PC-3 (cell line): ENCODE measurements around the gene ADCY5. TPM values are rescaled to one million over a fixed set of nuclear protein-coding genes. Genes with fewer than 3 reads are reported as not detected.

Experiments
- ATAC-seq: fragments of 200-7000 bp; cut with Tn5 transposase; 2 replicates; pipeline ENCODE4 v1.9.1; 2020; ENCODE audit warnings: mild to moderate bottlenecking, moderate library complexity
- BruUV-seq: library from RNA; stranded (reverse); fragments of 400-500 nt; replicated peaks from 2 replicates; lab custom pipeline; 2021; lab: Mats Ljungman, UMichigan
- CTCF ChIA-PET: fragments of 300-600 bp; sonication (Branson Sonifier 250); formaldehyde crosslinking; loops from one replicate; lab custom pipeline; 2022; ENCODE audit warnings: antibody characterized with exemption; lab: Charles Lee
- POLR2A ChIA-PET: fragments of 300-600 bp; sonication (Branson Sonifier 250); formaldehyde crosslinking; loops from one replicate; lab custom pipeline; 2022; ENCODE audit warnings: antibody characterized with exemption; ENCODE audit not compliant: unreplicated experiment; lab: Charles Lee
- DNase-seq: peaks from one replicate; pipeline ENCODE4 v3.0.0-alpha.2; 2015
- H2AFZ ChIP-seq: fragments of 300-600 bp; sonication (generic); 2 replicates; pipeline ENCODE4 v1.6.0; 2016; ENCODE audit warnings: antibody characterized with exemption, low read length
- H3F3A ChIP-seq: fragments of 300-600 bp; sonication (generic); one replicate; pipeline ENCODE4 v1.6.0; 2017; ENCODE audit warnings: antibody characterized with exemption, low read length, control low read depth, mild to moderate bottlenecking; ENCODE audit not compliant: unreplicated experiment
- H3K27ac ChIP-seq: fragments of 300-600 bp; sonication (generic); 2 replicates; pipeline ENCODE4 v1.5.1; 2016; ENCODE audit warnings: mild to moderate bottlenecking, low read length
- H3K27me3 ChIP-seq: fragments of 300-600 bp; sonication (generic); 2 replicates; pipeline ENCODE4 v1.6.1; 2016; ENCODE audit warnings: low read length, mixed read lengths
- H3K36me3 ChIP-seq: fragments of 300-600 bp; sonication (generic); 2 replicates; pipeline ENCODE4 v1.6.1; 2016; ENCODE audit warnings: low read depth, mixed run types, low read length, mixed read lengths
- H3K4me1 ChIP-seq: fragments of 300-600 bp; sonication (generic); 2 replicates; pipeline ENCODE4 v1.5.1; 2016; ENCODE audit warnings: low read length; ENCODE audit not compliant: insufficient read depth
- H3K4me2 ChIP-seq: fragments of 300-600 bp; sonication (generic); 2 replicates; pipeline ENCODE4 v1.6.0; 2016; ENCODE audit warnings: low read length
- H3K4me3 ChIP-seq: fragments of 300-600 bp; sonication (generic); 2 replicates; pipeline ENCODE4 v1.5.1; 2016; ENCODE audit warnings: mild to moderate bottlenecking, low read length, mixed read lengths
- H3K79me2 ChIP-seq: fragments of 300-600 bp; sonication (generic); 2 replicates; pipeline ENCODE4 v1.6.1; 2017; ENCODE audit warnings: low read length, mixed read lengths
- H3K9ac ChIP-seq: fragments of 300-600 bp; sonication (generic); 2 replicates; pipeline ENCODE4 v1.6.0; 2016; ENCODE audit warnings: mild to moderate bottlenecking, low read length
- H3K9me2 ChIP-seq: fragments of 300-600 bp; sonication (generic); replicated peaks from 2 replicates; pipeline ENCODE4 v1.6.1; 2016; ENCODE audit warnings: mixed run types, low read length, mixed read lengths
- H3K9me3 ChIP-seq: fragments of 300-600 bp; sonication (generic); 2 replicates; pipeline ENCODE4 v1.6.1; 2016; ENCODE audit warnings: low read length, mixed read lengths
- H4K20me1 ChIP-seq: fragments of 300-600 bp; sonication (generic); 2 replicates; pipeline ENCODE4 v1.6.1; 2016; ENCODE audit warnings: low read length, mixed read lengths
- CTCF ChIP-seq: fragments of 300-600 bp; sonication (generic); conservative IDR thresholded peaks from 2 replicates; pipeline ENCODE4 v1.5.1; 2017; ENCODE audit warnings: antibody characterized with exemption, low read depth, mild to moderate bottlenecking, low read length
- EZH2 ChIP-seq: fragments of 300-600 bp; sonication (generic); IDR thresholded peaks from one replicate; pipeline ENCODE4 v1.6.1; 2017; ENCODE audit warnings: antibody characterized with exemption, mild to moderate bottlenecking, low read length; ENCODE audit not compliant: unreplicated experiment
- EZH2phosphoT487 ChIP-seq: fragments of 300-600 bp; sonication (generic); IDR thresholded peaks from 2 replicates; pipeline ENCODE4 v1.6.1; 2018; ENCODE audit warnings: mild to moderate bottlenecking, antibody characterized with exemption, low read length, borderline replicate concordance
- intact Hi-C: fragments of 100-400 bp; cut with micrococcal nuclease; formaldehyde crosslinking; loops from 2 replicates; pipeline ENCODE4 v1.9.0; 2023
- total RNA-seq: library from RNA; depleted of rRNA; stranded (reverse); fragments of >200 nt; gene quantifications from 2 replicates; pipeline ENCODE4 v1.2.3, GENCODE V29; 2014

The ADCY5 gene
- total RNA-seq, 1 experiment from 2014 or later: not detected

GRCh38 chr3:123324880-123325765 is 123.8 kb downstream of the ADCY5 start:
- Histone ChIP-seq H3K9me2 (no peaks in the 10 kb centered on the region), H3K4me1 (no peaks in the 10 kb centered on the region), H3K4me3 (no peak overlapping the region), H3K4me2 (no peak overlapping the region), H3K27me3 (peaks cover 81% of the 10 kb centered on the region), H4K20me1 (no peaks in the 10 kb centered on the region), H3K27ac (no peak overlapping the region), H3K36me3 (no peaks in the 10 kb centered on the region), H3K9ac (no peak overlapping the region), H3K79me2 (no peaks in the 10 kb centered on the region), H2AFZ (no peak overlapping the region), H3K9me3 (no peaks in the 10 kb centered on the region), H3F3A (no peaks in the 10 kb centered on the region)
- POLR2A ChIA-PET: no interaction called here
- no TSS peak for BruUV-seq
- DNase-seq (no peak), ATAC-seq (no peak)
- intact Hi-C loops: no loop called here
- CTCF ChIA-PET: interaction anchor here (0.6 kb wide), 1 partner anchor 295 kb away, joined by 4 read pairs; no protein-coding TSS in a partner anchor
- TF ChIP-seq EZH2phosphoT487: no peak
- no peak for TF ChIP-seq CTCF
- TF ChIP-seq EZH2: no peak

GRCh38 chr3:123323781-123324180 is 125.1 kb downstream of the ADCY5 start:
- Histone ChIP-seq H3K27ac (no peak overlapping the region), H3K36me3 (no peaks in the 10 kb centered on the region), H3K79me2 (no peaks in the 10 kb centered on the region), H2AFZ (no peak overlapping the region), H3K9ac (no peak overlapping the region), H3F3A (no peaks in the 10 kb centered on the region), H3K4me1 (no peaks in the 10 kb centered on the region), H3K4me2 (no peak overlapping the region), H3K9me3 (no peaks in the 10 kb centered on the region), H3K27me3 (peaks cover 92% of the 10 kb centered on the region), H4K20me1 (no peaks in the 10 kb centered on the region), H3K4me3 (no peak overlapping the region), H3K9me2 (no peaks in the 10 kb centered on the region)
- CTCF ChIA-PET: no interaction called here
- BruUV-seq: no TSS peak
- DNase-seq: no peak
- intact Hi-C loops: no loop called here
- ATAC-seq: no peak
- POLR2A ChIA-PET: no interaction called here
- TF ChIP-seq EZH2phosphoT487 (no peak), EZH2 (no peak), CTCF (no peak)

- Histone ChIP-seq H4K20me1 (no peaks in the 10 kb centered on the region), H3K9me2 (no peaks in the 10 kb centered on the region), H3K4me2 (no peak overlapping the region), H3K4me1 (no peaks in the 10 kb centered on the region), H3F3A (no peaks in the 10 kb centered on the region), H3K9me3 (no peaks in the 10 kb centered on the region), H3K9ac (no peak overlapping the region), H3K36me3 (no peaks in the 10 kb centered on the region), H2AFZ (no peak overlapping the region), H3K4me3 (no peak overlapping the region), H3K79me2 (no peaks in the 10 kb centered on the region), H3K27ac (no peak overlapping the region), H3K27me3 (peaks cover 98% of the 10 kb centered on the region)
- intact Hi-C loops: no loop called here
- no TSS peak for BruUV-seq
- TF ChIP-seq EZH2: no peak
- no peak for TF ChIP-seq CTCF
- TF ChIP-seq EZH2phosphoT487: no peak
- no peak for ATAC-seq
- CTCF ChIA-PET: interaction anchor here (0.7 kb wide), 1 partner anchor 11 kb away, joined by 3 read pairs; no protein-coding TSS in a partner anchor
- DNase-seq: no peak
- POLR2A ChIA-PET: no interaction called here
Measured at GRCh38 chr3:123322866-123323265, 126.0 kb downstream of the ADCY5 start.
